HEK293 (cell line): ENCODE results near the gene ECD.

Experiments used
- CTCF ChIP-seq: fragments of 450-650 bp; formaldehyde crosslinking; IDR thresholded peaks from 2 replicates; pipeline ENCODE4 v1.5.1; 2016; ENCODE audit warnings: missing biosample characterization, missing genetic modification characterization
- HOXC10 ChIP-seq: sonication (generic); formaldehyde crosslinking; IDR thresholded peaks from 2 replicates; pipeline ENCODE4 v1.8.1; 2023; ENCODE audit warnings: mild to moderate bottlenecking, missing genetic modification reagents
- PBX3 ChIP-seq: sonication (generic); formaldehyde crosslinking; IDR thresholded peaks from 2 replicates; pipeline ENCODE4 v1.8.1; 2022; ENCODE audit warnings: mild to moderate bottlenecking, moderate library complexity, missing genetic modification reagents
- REST ChIP-seq: fragments of 450-650 bp; formaldehyde crosslinking; IDR thresholded peaks from 2 replicates; pipeline ENCODE4 v1.5.1; 2016; ENCODE audit warnings: missing biosample characterization, missing genetic modification characterization
- TCF7L2 ChIP-seq: IDR thresholded peaks from 2 replicates; pipeline ENCODE4 v1.6.1; 2011; ENCODE audit warnings: low read depth, mild to moderate bottlenecking, inconsistent platforms, low read length, moderate library complexity, borderline replicate concordance
- ZBTB11 ChIP-seq: fragments of 450-650 bp; formaldehyde crosslinking; conservative IDR thresholded peaks from 2 replicates; pipeline ENCODE4 v1.5.1; 2016; ENCODE audit warnings: low read depth, missing biosample characterization, missing genetic modification characterization
- ZBTB26 ChIP-seq: fragments of 450-650 bp; formaldehyde crosslinking; optimal IDR thresholded peaks from 2 replicates; pipeline ENCODE3; 2016; ENCODE audit warnings: missing biosample characterization, mild to moderate bottlenecking, missing genetic modification characterization
- ZBTB6 ChIP-seq: fragments of 450-650 bp; formaldehyde crosslinking; IDR thresholded peaks from 2 replicates; pipeline ENCODE4 v1.5.1; 2017; ENCODE audit warnings: missing biosample characterization, missing genetic modification characterization
- ZNF138 ChIP-seq: fragments of 450-650 bp; formaldehyde crosslinking; IDR thresholded peaks from 2 replicates; pipeline ENCODE4 v1.5.1; 2016; ENCODE audit warnings: missing biosample characterization, missing genetic modification characterization, borderline replicate concordance
- ZNF175 ChIP-seq: fragments of 450-650 bp; formaldehyde crosslinking; IDR thresholded peaks from 2 replicates; pipeline ENCODE4 v1.5.1; 2016; ENCODE audit warnings: missing biosample characterization, missing genetic modification characterization
- ZNF184 ChIP-seq: fragments of 450-650 bp; IDR thresholded peaks from 2 replicates; pipeline ENCODE4 v1.5.1; 2018; ENCODE audit warnings: missing biosample characterization, mild to moderate bottlenecking, missing genetic modification characterization
- ZNF280D ChIP-seq: fragments of 450-650 bp; formaldehyde crosslinking; IDR thresholded peaks from 2 replicates; pipeline ENCODE4 v1.5.1; 2016; ENCODE audit warnings: missing biosample characterization, missing genetic modification characterization
- ZNF48 ChIP-seq: fragments of 450-650 bp; formaldehyde crosslinking; IDR thresholded peaks from 2 replicates; pipeline ENCODE4 v1.5.1; 2016; ENCODE audit warnings: missing biosample characterization, missing genetic modification characterization
- ZNF830 ChIP-seq: fragments of 450-650 bp; IDR thresholded peaks from 2 replicates; pipeline ENCODE4 v1.5.0; 2018; ENCODE audit warnings: missing biosample characterization, missing genetic modification characterization, low read depth, mild to moderate bottlenecking, moderate library complexity

GRCh38 chr10:73207883-73208282, 40.1 kb upstream of the ECD start:
- no peak for TF ChIP-seq ZBTB26 (tag by site-specific recombination)
- no peak for TF ChIP-seq ZNF175 (tag by site-specific recombination)
- no peak for TF ChIP-seq ZNF830 (tag by site-specific recombination)
- TF ChIP-seq HOXC10, result no peak
- TF ChIP-seq TCF7L2, result no peak
- TF ChIP-seq ZBTB6 (tag by site-specific recombination), result no peak
- no peak for TF ChIP-seq CTCF (tag by site-specific recombination)
- no peak for TF ChIP-seq PBX3 (CRISPR knock-in tag)
- TF ChIP-seq REST, result no peak
- no peak for TF ChIP-seq ZBTB11 (tag by site-specific recombination)
- no peak for TF ChIP-seq ZNF280D (tag by site-specific recombination)
- no peak for TF ChIP-seq ZNF48 (tag by site-specific recombination)
- no peak for TF ChIP-seq ZNF184
- no peak for TF ChIP-seq ZNF138 (tag by site-specific recombination)
